ENCODE measurements around the gene MAGED4B.
"Not testable (repeated sequence)": the region's sequence is repeated elsewhere in the genome, so short reads cannot be mapped to it uniquely, and the experiment has no call there.

Gene MAGED4B

GRCh38 chrX:52068666-52069640 is at the start of gene MAGED4B:
MAGED4B (minus strand) TSS chrX:52069183; CDS start chrX:52068172, 1,011 bp downstream.
- DNase-seq (ENCODE audit: low read depth, low spot score) = not testable (repeated sequence)

DNA sequence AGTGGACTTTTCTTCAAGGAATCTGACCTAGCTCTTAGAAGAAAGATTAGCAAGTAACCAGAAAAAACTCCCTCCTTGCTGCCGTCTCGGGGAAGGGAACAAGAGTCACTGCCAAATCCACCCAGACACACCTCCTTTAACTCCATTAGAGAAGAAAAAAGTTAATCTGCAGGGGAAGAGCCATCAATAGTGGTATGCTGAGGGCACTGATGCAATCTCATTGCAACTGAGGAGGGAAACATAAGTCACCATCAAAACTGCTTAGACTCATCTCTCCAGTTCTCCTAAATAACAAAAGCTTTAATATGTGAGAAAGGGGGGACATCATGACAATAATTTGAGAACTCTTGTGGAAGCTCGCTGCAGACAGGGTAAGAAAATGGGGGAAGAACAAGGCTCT is 49.3 kb upstream of the MAGED4B start:
- no peak for DNase-seq (ENCODE audit: low read depth, low spot score)

DNA sequence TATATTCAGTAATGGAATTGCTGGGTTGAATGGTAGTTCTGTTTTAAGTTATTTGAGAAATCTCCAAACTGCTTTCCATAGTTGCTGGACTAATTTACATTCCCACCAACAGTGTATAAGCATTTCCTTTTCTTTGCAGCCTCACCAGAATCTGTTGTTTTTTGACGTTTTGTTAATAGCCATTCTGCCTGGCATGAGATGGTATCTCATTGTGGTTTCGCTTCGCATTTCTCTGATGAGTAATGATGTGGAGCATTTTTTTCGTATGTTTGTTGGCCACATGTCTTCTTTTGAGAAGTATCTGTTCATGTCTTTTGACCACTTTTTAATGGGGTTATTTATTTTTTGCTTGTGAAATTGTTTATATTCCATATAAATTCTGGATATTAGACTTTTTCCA is 13.6 kb upstream of the MAGED4B start:
- no peak for DNase-seq (ENCODE audit: low read depth, low spot score)

DNA sequence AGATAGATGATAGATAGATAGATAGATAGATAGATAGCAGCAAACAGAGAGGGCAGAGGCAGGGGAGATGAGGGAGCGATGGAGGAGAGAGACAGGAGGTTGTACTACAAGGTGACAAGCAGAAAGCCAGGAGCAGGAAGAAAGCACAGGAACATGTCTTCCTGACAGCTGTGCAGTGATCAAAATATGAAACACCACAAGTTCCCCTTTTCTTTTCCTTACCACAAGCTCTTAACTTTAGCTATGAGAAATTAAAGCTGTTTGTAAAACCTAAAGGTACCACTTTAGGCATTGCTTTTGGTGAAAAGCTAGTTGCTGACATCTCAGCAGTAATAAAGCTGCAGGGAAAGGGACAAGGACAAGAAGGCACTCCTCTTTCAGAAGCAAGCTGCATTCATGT is 9.1 kb upstream of the MAGED4B start:
- no peak for DNase-seq (ENCODE audit: low read depth, low spot score)

DNA sequence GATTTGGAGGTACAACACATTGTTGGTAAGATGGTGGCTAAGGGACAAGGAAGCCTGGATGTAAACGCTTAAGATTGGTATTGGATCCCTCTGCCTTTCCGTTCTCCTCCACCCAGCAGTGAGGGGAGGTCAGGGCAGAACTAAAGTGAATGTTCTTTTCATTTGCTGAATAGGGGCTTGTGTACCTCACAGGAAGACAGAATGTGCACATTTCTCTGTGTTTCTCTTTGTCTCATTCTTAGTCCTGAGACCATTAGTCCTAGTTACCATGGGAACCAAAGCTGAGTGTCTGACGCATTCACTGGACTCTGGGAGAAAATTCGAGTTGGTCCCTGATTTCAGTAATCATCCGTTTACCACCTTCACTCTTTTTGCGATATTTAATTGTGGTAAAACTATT is 26.7 kb downstream of the MAGED4B start:
- DNase-seq (ENCODE audit: low read depth, low spot score) = not testable (repeated sequence)

GRCh38 chrX:52034211-52034610 is 34.8 kb downstream of the MAGED4B start:
- no peak for DNase-seq (ENCODE audit: low read depth, low spot score)

DNA sequence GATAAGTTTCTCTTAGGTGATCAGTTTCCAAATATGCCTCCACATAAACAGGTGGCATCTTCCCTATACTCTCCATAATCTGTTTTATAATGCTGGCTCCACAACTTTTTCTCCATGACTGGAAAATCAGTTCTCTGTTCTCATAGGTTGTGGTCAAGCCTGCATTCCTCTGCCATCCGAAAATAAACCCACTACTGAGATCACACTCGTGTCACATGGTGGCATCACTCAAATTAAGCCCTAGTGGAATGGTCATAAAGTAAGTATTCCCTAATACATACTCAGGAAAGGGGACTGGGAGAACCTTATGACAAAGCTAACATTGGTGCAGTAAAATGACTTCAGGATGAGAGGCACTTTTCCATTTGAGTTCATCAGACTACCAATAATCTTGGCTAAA is 37.6 kb downstream of the MAGED4B start:
- DNase-seq (ENCODE audit: low read depth, low spot score) = no peak

- DNase-seq (ENCODE audit: low read depth, low spot score) = no peak
Observed at GRCh38 chrX:52015794-52016193, 53.2 kb downstream of the MAGED4B start.

Data from smooth muscle cell of the brain vasculature (primary cell).